ENCODE results near the gene CFB.

CFB gene

GRCh38 chr6:31940256-31940664, 5.6 kb upstream of the CFB start:
- no peak overlapping the region for H3K4me3 ChIP-seq (replicated peaks in 1 of 2; ENCODE audit: low read depth in 2 of 2, low read length in 2 of 2)
- DNase-seq (ENCODE audit: low read depth in 2 of 2), result peak in 1 of 2 donors; percentile 27
- TF ChIP-seq CTCF (IDR thresholded peaks at IDR 0.05; ENCODE audit: low read depth, low read length), result no peak

DNA sequence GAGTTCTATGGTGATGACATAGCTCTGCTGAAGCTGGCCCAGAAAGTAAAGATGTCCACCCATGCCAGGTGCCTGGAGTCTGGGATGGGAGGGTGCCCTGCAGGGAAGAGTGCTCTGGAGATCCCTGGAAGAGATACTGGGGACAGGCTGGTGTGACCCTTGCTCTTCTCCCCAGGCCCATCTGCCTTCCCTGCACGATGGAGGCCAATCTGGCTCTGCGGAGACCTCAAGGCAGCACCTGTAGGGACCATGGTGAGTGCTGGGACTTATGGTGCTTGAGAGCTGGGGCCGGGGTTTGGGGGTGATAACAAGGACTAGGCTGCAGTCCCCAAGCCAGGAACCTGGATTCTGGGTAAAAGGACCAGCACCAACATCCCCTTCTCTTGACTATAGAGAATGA, 2.2 kb upstream of the CFB start:
- no peak overlapping the region for H3K4me3 ChIP-seq (replicated peaks in 1 of 2; ENCODE audit: low read depth in 2 of 2, low read length in 2 of 2)

GRCh38 chr6:31945154-31945506, 765 bp upstream of the CFB start:
- no peak for DNase-seq (ENCODE audit: low read depth in 2 of 2)
- no peak overlapping the region for H3K4me3 ChIP-seq (replicated peaks in 1 of 2; ENCODE audit: low read depth in 2 of 2, low read length in 2 of 2)
- TF ChIP-seq CTCF (IDR thresholded peaks at IDR 0.05; ENCODE audit: low read depth, low read length), result no peak

More for the DNA sequence above, 2.2 kb upstream of the CFB start:
- no peak for TF ChIP-seq CTCF (IDR thresholded peaks at IDR 0.05; ENCODE audit: low read depth, low read length)
- DNase-seq (ENCODE audit: low read depth in 2 of 2), result no peak

GRCh38 chr6:31946370-31946885, 533 bp downstream of the CFB start:
- no peak for TF ChIP-seq CTCF (IDR thresholded peaks at IDR 0.05; ENCODE audit: low read depth, low read length)
- H3K4me3 ChIP-seq (replicated peaks in 1 of 2; ENCODE audit: low read depth in 2 of 2, low read length in 2 of 2), result peak overlapping the region; percentile 8 to 20
- DNase-seq (ENCODE audit: low read depth in 2 of 2), result no peak

GRCh38 chr6:31947070-31947675, 1.3 kb downstream of the CFB start:
- H3K4me3 ChIP-seq (replicated peaks in 1 of 2; ENCODE audit: low read depth in 2 of 2, low read length in 2 of 2), result no peak overlapping the region
- TF ChIP-seq CTCF (IDR thresholded peaks at IDR 0.05; ENCODE audit: low read depth, low read length), result no peak
- no peak for DNase-seq (ENCODE audit: low read depth in 2 of 2)

GRCh38 chr6:31947864-31948263, 2.0 kb downstream of the CFB start:
- H3K4me3 ChIP-seq (replicated peaks in 1 of 2; ENCODE audit: low read depth in 2 of 2, low read length in 2 of 2), result no peak overlapping the region
- DNase-seq (ENCODE audit: low read depth in 2 of 2), result no peak
- no peak for TF ChIP-seq CTCF (IDR thresholded peaks at IDR 0.05; ENCODE audit: low read depth, low read length)

GRCh38 chr6:31948306-31948705, 2.4 kb downstream of the CFB start:
- H3K4me3 ChIP-seq (replicated peaks in 1 of 2; ENCODE audit: low read depth in 2 of 2, low read length in 2 of 2), result no peak overlapping the region
- no peak for TF ChIP-seq CTCF (IDR thresholded peaks at IDR 0.05; ENCODE audit: low read depth, low read length)
- DNase-seq (ENCODE audit: low read depth in 2 of 2), result no peak
